Neural crest cell (in vitro differentiated cells): ENCODE measurements around the gene ISM2. TPM values are rescaled to one million over a fixed set of nuclear protein-coding genes. Genes with fewer than 3 reads are reported as not detected.

Source experiments
- DNase-seq: peaks from one replicate; pipeline ENCODE4 v3.0.0; 2021; ENCODE audit warnings: low read depth, mixed read lengths, low spot score
- H3K27ac Mint-ChIP-seq: one replicate; pipeline ENCODE4 v1.8.0; 2021; ENCODE audit warnings: mild to moderate bottlenecking, mixed read lengths; ENCODE audit not compliant: unreplicated experiment
- H3K27me3 Mint-ChIP-seq: 2 replicates; pipeline ENCODE4 v1.8.0; 2021; ENCODE audit warnings: low read depth, mild to moderate bottlenecking, mixed read lengths
- H3K36me3 Mint-ChIP-seq: 2 replicates; pipeline ENCODE4 v1.8.0; 2021; ENCODE audit warnings: low read depth, mild to moderate bottlenecking, mixed read lengths
- H3K4me1 Mint-ChIP-seq: 2 replicates; pipeline ENCODE4 v1.8.0; 2021; ENCODE audit warnings: mixed read lengths
- H3K4me3 Mint-ChIP-seq: one replicate; pipeline ENCODE4 v1.8.0; 2021; ENCODE audit warnings: mild to moderate bottlenecking, mixed read lengths
- H3K9me3 Mint-ChIP-seq: 2 replicates; pipeline ENCODE4 v1.8.0; 2021; ENCODE audit warnings: mixed read lengths
- CTCF ChIP-seq: fragments of 200-600 bp; sonication (generic); conservative IDR thresholded peaks from 2 replicates; pipeline ENCODE4 v1.5.0; 2021; ENCODE audit warnings: antibody characterized with exemption, mild to moderate bottlenecking
- total RNA-seq: library from RNA; stranded (reverse); gene quantifications from 2 replicates; pipeline ENCODE4 v1.2.1, GENCODE V29; 2021

ISM2 gene
- total RNA-seq, 1 donor from 2014 or later: not detected

GRCh38 chr14:77457115-77457521 lies 41.5 kb downstream of the ISM2 start:
- H3K9me3 Mint-ChIP-seq: no peaks in the 10 kb centered on the region
- TF ChIP-seq CTCF: no peak
- no peaks in the 10 kb centered on the region for H3K27me3 Mint-ChIP-seq
- no peak for DNase-seq
- H3K4me1 Mint-ChIP-seq: peaks cover 37% of the 10 kb centered on the region
- peak overlapping the region; percentile 100 for H3K4me3 Mint-ChIP-seq
- H3K36me3 Mint-ChIP-seq: peaks cover 11% of the 10 kb centered on the region
- H3K27ac Mint-ChIP-seq: peak overlapping the region; percentile 100

- peaks cover 8% of the 10 kb centered on the region for H3K36me3 Mint-ChIP-seq
- H3K4me3 Mint-ChIP-seq: peak overlapping the region; percentile 100
- no peaks in the 10 kb centered on the region for H3K9me3 Mint-ChIP-seq
- H3K4me1 Mint-ChIP-seq: peaks cover 37% of the 10 kb centered on the region
- H3K27ac Mint-ChIP-seq: no peak overlapping the region
- no peak for TF ChIP-seq CTCF
- no peaks in the 10 kb centered on the region for H3K27me3 Mint-ChIP-seq
- DNase-seq: no peak
Measured at GRCh38 chr14:77455966-77456640, 42.5 kb downstream of the ISM2 start.

- H3K9me3 Mint-ChIP-seq: no peaks in the 10 kb centered on the region
- H3K4me1 Mint-ChIP-seq: no peaks in the 10 kb centered on the region
- no peak for TF ChIP-seq CTCF
- no peak overlapping the region for H3K27ac Mint-ChIP-seq
- peaks cover 13% of the 10 kb centered on the region for H3K36me3 Mint-ChIP-seq
- DNase-seq: no peak
- H3K4me3 Mint-ChIP-seq: no peak overlapping the region
- H3K27me3 Mint-ChIP-seq: no peaks in the 10 kb centered on the region
Measured at GRCh38 chr14:77442196-77442595, 56.4 kb downstream of the ISM2 start.

GRCh38 chr14:77439861-77440260 lies 58.8 kb downstream of the ISM2 start:
- Mint-ChIP-seq H3K27me3 (no peaks in the 10 kb centered on the region), H3K36me3 (peaks cover 15% of the 10 kb centered on the region), H3K27ac (no peak overlapping the region)

GRCh38 chr14:77438596-77438995 lies 60.0 kb downstream of the ISM2 start:
- H3K4me1 Mint-ChIP-seq: no peaks in the 10 kb centered on the region
- H3K36me3 Mint-ChIP-seq: peaks cover 12% of the 10 kb centered on the region
- H3K4me3 Mint-ChIP-seq: no peak overlapping the region
- TF ChIP-seq CTCF: no peak
- H3K27me3 Mint-ChIP-seq: no peaks in the 10 kb centered on the region
- no peak for DNase-seq
- no peaks in the 10 kb centered on the region for H3K9me3 Mint-ChIP-seq
- no peak overlapping the region for H3K27ac Mint-ChIP-seq

More at GRCh38 chr14:77439861-77440260, 58.8 kb downstream of the ISM2 start:
- TF ChIP-seq CTCF: no peak
- H3K4me1 Mint-ChIP-seq: no peaks in the 10 kb centered on the region
- no peaks in the 10 kb centered on the region for H3K9me3 Mint-ChIP-seq
- DNase-seq: no peak
- no peak overlapping the region for H3K4me3 Mint-ChIP-seq
